HG02938 (cell line): ENCODE measurements around the gene CLCN4.

Source experiments
- ATAC-seq: cut with Tn5 transposase; IDR thresholded peaks from one replicate; pipeline ENCODE4 v1.9.1; 2021; ENCODE audit warnings: mild to moderate bottlenecking, moderate library complexity; ENCODE audit not compliant: unreplicated experiment

CLCN4 gene

GRCh38 chrX:10165580-10166247 is 8.9 kb downstream of the CLCN4 start:
- no peak for ATAC-seq

DNA sequence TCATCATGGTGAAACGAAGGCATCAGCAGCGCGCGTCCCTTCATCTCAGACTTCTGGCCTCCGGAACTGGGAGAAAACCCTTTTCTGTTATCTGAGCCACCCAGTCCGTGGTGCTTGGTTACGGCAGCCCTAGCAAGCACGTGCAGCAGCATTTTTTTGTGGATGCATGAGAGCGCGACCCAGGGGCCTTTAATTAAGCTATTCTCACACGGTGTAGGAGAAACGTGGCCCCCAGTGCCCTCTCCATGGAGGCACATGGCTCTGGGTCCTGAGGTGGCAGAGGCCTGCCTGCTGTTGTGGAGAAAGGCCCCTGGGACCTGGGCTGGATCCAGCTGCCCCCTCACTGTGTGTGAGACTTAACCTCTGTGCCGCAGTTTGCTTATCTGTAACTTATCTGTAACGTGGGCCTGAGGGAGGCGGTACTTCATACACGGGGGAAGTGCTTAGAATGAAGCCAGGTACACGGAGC is 9.5 kb downstream of the CLCN4 start:
- no peak for ATAC-seq

GRCh38 chrX:10166731-10167151 is 10.0 kb downstream of the CLCN4 start:
- ATAC-seq, result no peak

- peak; percentile 91 for ATAC-seq
Observed at GRCh38 chrX:10167573-10167972, 10.8 kb downstream of the CLCN4 start.

- no peak for ATAC-seq
Observed at GRCh38 chrX:10168226-10168625, 11.5 kb downstream of the CLCN4 start.

DNA sequence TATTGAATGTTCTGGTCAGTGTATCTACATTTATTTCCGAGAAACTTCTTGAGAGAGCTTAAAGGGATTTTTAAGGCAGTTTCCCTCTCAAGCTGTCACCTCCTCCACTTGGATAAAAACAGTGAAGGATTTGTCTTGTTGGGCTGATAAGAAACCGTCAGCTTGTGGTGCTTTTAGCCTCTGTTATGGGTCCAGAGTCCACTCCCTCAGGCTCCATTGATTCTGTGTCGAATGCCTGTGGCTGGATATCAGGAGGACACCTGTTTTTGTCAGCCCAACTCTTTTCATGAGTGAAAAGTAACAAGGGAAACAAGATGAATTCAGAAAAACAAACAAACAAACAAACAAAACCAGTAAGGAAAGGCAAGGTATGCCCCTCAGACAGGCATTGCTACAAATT is 12.4 kb downstream of the CLCN4 start:
- no peak for ATAC-seq

DNA sequence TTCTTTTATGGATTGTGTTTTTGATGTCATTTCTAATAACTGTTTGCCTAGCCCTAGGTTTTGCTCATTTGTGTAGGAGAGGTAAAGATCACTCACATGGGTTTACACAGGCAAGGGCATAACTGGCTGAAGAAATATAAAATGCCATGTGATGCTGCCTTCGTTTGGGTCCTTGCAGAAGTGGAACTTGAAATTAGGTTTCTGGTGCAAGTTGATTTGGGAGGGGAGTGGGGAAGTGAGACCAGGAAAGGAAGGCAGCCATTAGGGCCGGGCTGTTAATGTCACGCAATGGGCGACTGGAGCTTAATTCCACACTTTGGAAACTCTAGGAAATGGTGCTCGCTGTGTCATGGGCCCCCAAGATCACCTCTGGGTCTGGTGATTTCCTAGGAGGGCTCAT is 14.5 kb downstream of the CLCN4 start:
- no peak for ATAC-seq

GRCh38 chrX:10172877-10173276 is 16.1 kb downstream of the CLCN4 start:
- no peak for ATAC-seq

DNA sequence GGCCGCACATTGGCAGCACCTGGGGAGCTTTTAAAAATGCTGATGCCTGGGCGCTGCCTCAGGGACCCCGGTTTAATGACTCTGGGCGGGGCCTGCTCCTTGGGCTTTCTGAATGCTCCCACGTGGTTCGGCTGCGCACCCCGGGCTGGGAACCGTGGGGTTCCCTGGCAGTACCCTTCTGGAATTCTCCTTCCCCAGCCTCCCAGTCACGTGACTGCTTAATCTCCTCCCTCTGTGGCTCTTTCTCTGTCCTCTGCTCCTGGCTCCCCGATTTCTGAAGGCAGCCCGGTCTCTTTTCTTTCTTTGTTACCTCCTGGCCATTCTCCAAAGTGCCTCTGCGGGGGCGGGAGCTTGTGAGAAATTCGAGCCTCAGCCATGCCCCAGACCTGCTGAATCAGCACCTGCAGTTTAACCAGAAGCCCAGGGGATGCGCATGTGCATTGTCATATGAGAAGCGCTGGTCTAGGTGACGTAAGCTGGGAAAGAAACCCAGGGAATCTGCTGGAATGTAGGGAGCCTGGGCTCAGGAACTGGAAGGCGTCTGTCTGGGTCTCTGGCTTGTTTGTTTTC is 16.6 kb downstream of the CLCN4 start:
- no peak for ATAC-seq

DNA sequence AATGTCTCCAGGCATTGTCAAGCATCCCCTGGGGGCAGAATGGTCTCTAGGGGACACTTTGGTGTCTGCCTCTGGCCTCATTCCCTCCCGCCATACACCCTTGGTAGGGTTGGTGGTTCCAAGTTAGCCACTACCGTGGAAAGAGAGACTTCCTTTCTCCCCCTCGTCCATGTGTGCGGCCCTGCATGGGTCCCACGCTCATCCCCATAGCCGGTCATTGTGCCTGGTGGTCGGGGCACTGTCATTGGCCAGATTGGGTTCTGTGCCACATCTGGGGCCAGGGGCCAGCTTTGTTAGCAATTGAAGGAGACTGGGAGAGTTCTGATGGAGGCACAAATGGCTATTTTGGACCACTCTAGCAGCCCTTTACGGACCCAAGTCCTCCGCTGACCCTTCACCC is 17.3 kb downstream of the CLCN4 start:
- ATAC-seq, result no peak

DNA sequence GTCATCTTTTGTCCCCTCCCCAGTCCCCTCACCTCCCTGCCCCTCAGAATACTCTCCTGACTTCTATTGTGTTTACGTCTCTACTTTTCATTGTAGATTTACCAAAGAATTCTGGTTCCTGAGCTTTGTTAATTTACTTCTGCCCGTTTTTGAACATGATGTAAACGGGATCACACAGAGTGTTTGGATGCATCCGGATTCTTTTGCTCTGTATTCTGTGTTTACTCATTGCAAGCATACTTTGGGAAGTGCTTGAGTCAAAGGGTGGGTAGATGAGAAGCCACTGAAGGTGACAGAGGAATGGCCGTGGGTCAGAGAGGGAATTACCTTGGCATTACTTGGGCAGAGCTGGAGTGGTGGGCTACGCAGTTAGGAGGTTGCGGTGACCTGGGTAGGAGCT is 18.0 kb downstream of the CLCN4 start:
- no peak for ATAC-seq

GRCh38 chrX:10175319-10175871 is 18.6 kb downstream of the CLCN4 start:
- ATAC-seq, result no peak

- no peak for ATAC-seq
Observed at GRCh38 chrX:10176121-10177003, 19.6 kb downstream of the CLCN4 start.

- no peak for ATAC-seq
Observed at GRCh38 chrX:10177004-10177396, 20.2 kb downstream of the CLCN4 start.

DNA sequence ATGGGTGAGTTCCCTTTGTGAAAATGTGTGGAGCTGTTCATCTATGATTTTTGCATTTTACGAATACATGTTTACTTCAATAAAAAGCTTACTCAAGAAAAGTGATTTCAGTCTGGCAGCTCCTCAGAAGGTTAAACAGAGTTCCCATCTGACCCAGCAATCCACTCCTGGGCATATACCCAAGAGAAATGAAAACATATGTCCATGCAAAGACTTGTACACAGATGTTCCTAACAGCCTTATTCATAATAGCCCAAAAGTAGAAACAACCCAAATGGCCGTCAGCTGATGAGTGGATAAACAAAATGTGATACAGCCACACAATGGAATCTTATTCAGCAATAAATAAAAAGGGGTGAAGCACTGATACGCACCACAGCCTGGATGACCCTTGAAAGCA is 20.8 kb downstream of the CLCN4 start:
- ATAC-seq, result no peak

- ATAC-seq, result no peak
Observed at GRCh38 chrX:10178866-10179463, 22.2 kb downstream of the CLCN4 start.

DNA sequence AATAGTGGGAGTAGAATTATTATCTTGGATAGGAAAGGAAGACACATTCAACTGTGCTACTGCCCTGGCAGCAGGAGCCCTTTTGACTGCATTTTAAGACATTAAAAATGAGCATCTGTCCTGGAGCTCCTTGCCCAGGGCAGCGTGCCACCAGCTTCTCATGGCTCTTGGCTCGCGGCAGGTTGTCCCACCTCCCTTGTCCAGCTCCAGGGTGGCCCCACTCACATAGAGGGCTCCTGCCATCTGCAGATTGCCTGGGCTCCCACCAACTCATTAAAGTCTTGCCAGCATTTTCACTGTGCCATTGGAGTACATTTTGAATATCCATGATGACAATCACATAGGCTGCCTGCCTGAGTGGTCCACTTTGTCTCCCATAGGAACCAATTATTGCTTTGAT is 27.0 kb downstream of the CLCN4 start:
- no peak for ATAC-seq

DNA sequence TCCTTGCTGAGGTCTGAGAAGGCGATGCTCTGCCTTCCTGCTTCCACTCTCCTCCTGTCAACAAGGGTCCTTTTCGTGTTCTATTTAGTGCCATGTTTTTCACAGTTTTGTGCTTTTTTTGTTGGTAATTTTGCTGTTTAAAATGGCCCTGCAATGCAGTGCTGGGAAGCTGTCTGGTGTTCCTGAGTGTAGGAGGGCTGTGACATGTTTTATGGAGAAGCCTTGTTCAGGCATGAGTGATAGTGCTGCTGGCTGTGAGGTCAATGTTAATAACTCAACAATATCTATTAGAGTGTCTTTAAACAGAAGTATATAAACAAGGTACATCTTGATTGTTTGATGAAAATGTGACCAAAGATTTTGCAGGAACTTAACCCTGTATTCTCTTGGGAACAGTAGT is 27.6 kb downstream of the CLCN4 start:
- no peak for ATAC-seq

GRCh38 chrX:10186355-10186754 is 29.6 kb downstream of the CLCN4 start:
- no peak for ATAC-seq

GRCh38 chrX:10187421-10187820 is 30.6 kb downstream of the CLCN4 start:
- no peak for ATAC-seq
